ENCODE data around the gene LY9. TPM values are rescaled to one million over a fixed set of nuclear protein-coding genes. Genes with fewer than 3 reads are reported as not detected.
A peak's percentile ranks its signal among the peaks of the same experiment; 100 is the strongest.
"Not testable (repeated sequence)": the region's sequence is repeated elsewhere in the genome, so short reads cannot be mapped to it uniquely, and the experiment has no call there.

LY9 gene
- total RNA-seq, 1 donor from 2014 or later: 4.7 TPM

DNA sequence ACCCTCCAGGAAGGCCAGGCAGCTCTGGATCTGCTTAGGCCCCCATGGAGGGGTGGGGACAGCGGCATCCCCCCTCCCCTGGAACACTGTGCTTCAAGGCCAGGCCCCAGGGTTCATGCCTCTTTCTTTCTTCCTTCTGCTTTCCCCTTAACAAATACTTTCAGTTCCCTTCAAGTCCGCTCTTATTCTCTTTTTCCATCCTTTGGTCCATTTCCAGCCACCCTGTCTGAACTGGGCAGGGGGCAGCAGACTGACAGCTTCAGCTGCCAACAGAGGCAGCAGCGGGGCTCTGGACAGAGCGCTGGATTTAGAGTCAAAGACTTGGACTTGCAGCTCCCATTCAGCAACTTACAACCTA lies 67.8 kb downstream of the LY9 start:
- TF ChIP-seq, protein P1, sequence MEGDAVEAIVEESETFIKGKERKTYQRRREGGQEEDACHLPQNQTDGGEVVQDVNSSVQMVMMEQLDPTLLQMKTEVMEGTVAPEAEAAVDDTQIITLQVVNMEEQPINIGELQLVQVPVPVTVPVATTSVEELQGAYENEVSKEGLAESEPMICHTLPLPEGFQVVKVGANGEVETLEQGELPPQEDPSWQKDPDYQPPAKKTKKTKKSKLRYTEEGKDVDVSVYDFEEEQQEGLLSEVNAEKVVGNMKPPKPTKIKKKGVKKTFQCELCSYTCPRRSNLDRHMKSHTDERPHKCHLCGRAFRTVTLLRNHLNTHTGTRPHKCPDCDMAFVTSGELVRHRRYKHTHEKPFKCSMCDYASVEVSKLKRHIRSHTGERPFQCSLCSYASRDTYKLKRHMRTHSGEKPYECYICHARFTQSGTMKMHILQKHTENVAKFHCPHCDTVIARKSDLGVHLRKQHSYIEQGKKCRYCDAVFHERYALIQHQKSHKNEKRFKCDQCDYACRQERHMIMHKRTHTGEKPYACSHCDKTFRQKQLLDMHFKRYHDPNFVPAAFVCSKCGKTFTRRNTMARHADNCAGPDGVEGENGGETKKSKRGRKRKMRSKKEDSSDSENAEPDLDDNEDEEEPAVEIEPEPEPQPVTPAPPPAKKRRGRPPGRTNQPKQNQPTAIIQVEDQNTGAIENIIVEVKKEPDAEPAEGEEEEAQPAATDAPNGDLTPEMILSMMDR (IDR thresholded peaks at IDR 0.05): no peak
- TF ChIP-seq POLR2A (IDR thresholded peaks at IDR 0.05) (no peak), POLR2AphosphoS5 (IDR thresholded peaks at IDR 0.05; ENCODE audit: insufficient read depth in 1 of 2, low read depth in 1 of 2) (no peak)
- Histone ChIP-seq H3K36me3 (no peaks in the 10 kb centered on the region), H3K27ac (no peak overlapping the region), H3K4me1 (no peaks in the 10 kb centered on the region), H3K27me3 (no peaks in the 10 kb centered on the region), H3K9me3 (no peaks in the 10 kb centered on the region), H3K4me3 (no peak overlapping the region)
- DNase-seq (ENCODE audit: extremely low spot score in 2 of 2): peak in 1 of 2 donors; percentile 70
- intact Hi-C loops (cut with DNase I): no loop called here

DNA sequence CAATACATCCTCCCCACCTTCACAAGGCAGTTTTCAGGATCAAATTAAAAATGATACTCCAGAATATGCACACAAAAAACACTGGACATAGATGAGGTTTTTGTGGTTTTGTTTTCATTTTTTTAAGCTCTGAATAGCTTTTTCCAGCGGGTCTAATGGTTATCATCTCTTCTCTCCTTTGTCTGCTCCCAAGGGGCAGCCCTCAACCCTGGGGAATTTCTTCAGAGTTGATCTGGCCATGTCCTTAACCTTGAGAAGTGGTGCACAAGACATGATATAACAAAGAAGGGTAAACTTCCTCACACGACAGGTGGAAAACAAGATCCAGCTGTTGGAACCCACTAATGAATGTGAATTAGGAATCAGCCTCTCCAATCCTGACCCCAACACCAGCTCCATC lies 68.2 kb downstream of the LY9 start:
- intact Hi-C loops (cut with DNase I): no loop called here

DNA sequence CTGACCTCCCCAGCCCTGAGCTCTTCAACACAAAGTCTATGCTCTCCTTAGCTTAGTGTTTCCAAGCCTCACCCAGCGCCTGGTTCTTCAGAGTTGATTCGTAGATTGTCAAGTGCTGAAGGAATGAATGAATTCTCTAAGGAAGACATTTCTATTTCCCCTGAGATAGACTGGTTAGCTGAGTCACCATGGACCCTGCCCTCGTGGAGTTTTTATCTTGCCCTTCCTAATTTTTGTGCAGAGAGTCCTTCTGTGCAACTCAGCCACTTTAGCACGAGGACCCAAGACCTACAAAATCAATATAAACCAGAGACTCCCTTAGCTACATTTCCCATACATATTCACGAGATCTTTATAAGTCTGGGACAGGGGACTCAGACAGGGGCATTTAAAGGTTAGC lies 69.4 kb downstream of the LY9 start:
- H3K36me3 ChIP-seq: no peaks in the 10 kb centered on the region
- intact Hi-C loops (cut with DNase I): no loop called here
- no peak for TF ChIP-seq POLR2A (IDR thresholded peaks at IDR 0.05)
- no peak for TF ChIP-seq POLR2AphosphoS5 (IDR thresholded peaks at IDR 0.05; ENCODE audit: insufficient read depth in 1 of 2, low read depth in 1 of 2)
- TF ChIP-seq, protein P1 (IDR thresholded peaks at IDR 0.05): no peak
- peak in 1 of 2 donors; percentile 20 for DNase-seq (ENCODE audit: extremely low spot score in 2 of 2)
- no peak overlapping the region for H3K4me3 ChIP-seq
- H3K27ac ChIP-seq: no peak overlapping the region
- no peaks in the 10 kb centered on the region for H3K9me3 ChIP-seq
- H3K27me3 ChIP-seq: no peaks in the 10 kb centered on the region
- no peaks in the 10 kb centered on the region for H3K4me1 ChIP-seq

More for the DNA sequence above, 68.2 kb downstream of the LY9 start:
- TF ChIP-seq POLR2AphosphoS5 (IDR thresholded peaks at IDR 0.05; ENCODE audit: insufficient read depth in 1 of 2, low read depth in 1 of 2): no peak
- TF ChIP-seq, protein P1 (IDR thresholded peaks at IDR 0.05): no peak
- no peak for TF ChIP-seq POLR2A (IDR thresholded peaks at IDR 0.05)
- Histone ChIP-seq H3K9me3 (no peaks in the 10 kb centered on the region), H3K36me3 (no peaks in the 10 kb centered on the region), H3K27ac (no peak overlapping the region), H3K27me3 (no peaks in the 10 kb centered on the region), H3K4me3 (no peak overlapping the region), H3K4me1 (no peaks in the 10 kb centered on the region)
- DNase-seq (ENCODE audit: extremely low spot score in 2 of 2): no peak

DNA sequence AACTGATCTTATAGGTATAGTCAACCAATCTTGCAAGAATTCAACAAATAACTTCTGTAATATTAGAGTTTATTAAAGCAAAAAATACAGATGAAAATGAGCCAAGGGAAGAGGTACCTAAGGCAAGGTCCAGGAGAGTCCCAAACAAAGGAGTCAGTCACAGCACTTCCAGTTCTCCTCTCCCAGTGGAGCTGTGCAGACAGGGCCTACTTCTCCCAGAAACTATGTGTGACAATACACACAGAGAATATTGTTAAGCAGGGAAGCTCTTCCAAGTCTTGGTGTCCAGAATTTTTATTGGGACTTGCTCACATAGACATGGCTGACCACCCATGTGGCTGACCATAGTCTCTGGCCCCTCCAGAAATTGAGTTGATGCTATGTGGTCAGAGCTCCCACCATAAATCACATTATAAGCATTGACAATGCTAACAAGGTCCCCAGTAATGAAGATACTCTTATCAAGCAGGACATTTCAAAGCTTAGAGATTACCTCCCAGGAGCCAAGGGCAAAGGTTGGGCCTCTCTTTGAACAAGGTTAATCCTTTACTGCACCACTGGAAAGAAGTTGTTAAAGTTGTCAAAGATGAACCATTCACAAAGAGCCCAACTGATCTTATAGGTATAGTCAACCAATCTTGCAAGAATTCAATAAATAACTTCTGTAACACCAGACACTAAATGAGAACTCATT lies 70.2 kb downstream of the LY9 start:
- TF ChIP-seq POLR2A (IDR thresholded peaks at IDR 0.05): no peak
- TF ChIP-seq, protein P1 (IDR thresholded peaks at IDR 0.05): no peak
- TF ChIP-seq POLR2AphosphoS5 (IDR thresholded peaks at IDR 0.05; ENCODE audit: insufficient read depth in 1 of 2, low read depth in 1 of 2): no peak
- Histone ChIP-seq H3K27me3 (no peaks in the 10 kb centered on the region), H3K27ac (no peak overlapping the region), H3K9me3 (no peaks in the 10 kb centered on the region), H3K4me3 (no peak overlapping the region), H3K36me3 (no peaks in the 10 kb centered on the region), H3K4me1 (no peaks in the 10 kb centered on the region)
- intact Hi-C loops (cut with DNase I): no loop called here
- DNase-seq (ENCODE audit: extremely low spot score in 2 of 2): peak in 1 of 2 donors; percentile 40

DNA sequence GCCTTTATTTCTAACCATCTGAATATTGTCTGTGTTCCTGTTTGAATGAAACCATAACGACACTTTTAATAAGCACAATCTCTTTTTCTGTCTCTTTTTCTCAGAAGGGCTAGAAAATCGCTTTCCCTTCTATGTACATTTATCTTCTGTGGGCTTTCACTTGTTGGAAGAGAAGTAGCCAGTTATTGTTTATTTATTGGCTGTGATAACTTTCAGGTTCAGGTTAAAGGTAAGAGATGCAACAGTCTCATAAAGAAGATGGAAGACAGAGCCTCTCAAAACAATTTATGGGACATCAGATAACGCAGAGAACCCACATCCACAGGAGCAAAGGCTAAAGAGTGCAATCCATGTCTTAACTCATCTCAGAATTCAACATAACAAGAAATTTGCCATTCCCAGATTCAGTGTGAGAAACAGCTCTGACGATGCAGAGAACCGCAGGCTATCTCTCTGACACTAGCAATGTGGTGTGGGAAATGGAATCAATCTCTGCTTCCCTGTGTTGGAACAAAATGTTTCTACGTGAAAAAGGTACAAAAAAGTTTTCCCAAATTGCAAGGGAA lies 70.8 kb downstream of the LY9 start:
- H3K4me1 ChIP-seq: no peaks in the 10 kb centered on the region

DNA sequence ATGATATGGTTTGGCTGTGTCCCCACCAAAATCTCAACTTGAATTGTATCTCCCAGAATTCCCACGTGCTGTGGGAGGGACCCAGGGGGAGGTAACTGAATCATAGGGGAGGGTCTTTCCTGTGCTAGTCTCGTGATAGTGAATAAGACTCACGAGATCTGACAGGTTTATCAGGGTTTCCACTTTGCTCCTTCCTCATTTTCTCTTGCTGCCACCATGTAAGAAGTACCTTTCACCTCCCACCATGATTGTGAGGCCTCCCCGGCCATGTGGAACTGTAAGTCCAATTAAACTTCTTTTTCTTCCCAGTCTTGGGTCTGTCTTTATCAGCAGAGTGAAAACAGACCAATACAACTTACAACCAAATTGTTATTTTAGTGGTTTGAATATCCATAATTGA lies 71.7 kb downstream of the LY9 start:
- H3K36me3 ChIP-seq; H3K9me3 ChIP-seq; H3K4me1 ChIP-seq; H3K27me3 ChIP-seq; DNase-seq (ENCODE audit: extremely low spot score in 2 of 2); H3K4me3 ChIP-seq; intact Hi-C loops (cut with DNase I); H3K27ac ChIP-seq: not testable (repeated sequence)

More for the DNA sequence above, 70.8 kb downstream of the LY9 start:
- no peak for DNase-seq (ENCODE audit: extremely low spot score in 2 of 2)
- Histone ChIP-seq H3K9me3 (no peaks in the 10 kb centered on the region), H3K27me3 (no peaks in the 10 kb centered on the region), H3K36me3 (no peaks in the 10 kb centered on the region), H3K27ac (no peak overlapping the region), H3K4me3 (no peak overlapping the region)
- intact Hi-C loops (cut with DNase I): no loop called here
- TF ChIP-seq POLR2AphosphoS5 (IDR thresholded peaks at IDR 0.05; ENCODE audit: insufficient read depth in 1 of 2, low read depth in 1 of 2) (no peak), POLR2A (IDR thresholded peaks at IDR 0.05) (no peak)
- TF ChIP-seq, protein P1 (IDR thresholded peaks at IDR 0.05): no peak
